GM12892 (cell line): ENCODE measurements around the gene MOB3B.

Source experiments
- POLR2A ChIP-seq: IDR thresholded peaks from 2 replicates; pipeline ENCODE4 v1.6.1; 2011; ENCODE audit warnings: low read depth, low read length, control low read depth
- TAF1 ChIP-seq: IDR thresholded peaks from 2 replicates; pipeline ENCODE4 v1.6.1; 2011; ENCODE audit warnings: low read depth, mild to moderate bottlenecking, control low read depth, low read length, borderline replicate concordance

DNA sequence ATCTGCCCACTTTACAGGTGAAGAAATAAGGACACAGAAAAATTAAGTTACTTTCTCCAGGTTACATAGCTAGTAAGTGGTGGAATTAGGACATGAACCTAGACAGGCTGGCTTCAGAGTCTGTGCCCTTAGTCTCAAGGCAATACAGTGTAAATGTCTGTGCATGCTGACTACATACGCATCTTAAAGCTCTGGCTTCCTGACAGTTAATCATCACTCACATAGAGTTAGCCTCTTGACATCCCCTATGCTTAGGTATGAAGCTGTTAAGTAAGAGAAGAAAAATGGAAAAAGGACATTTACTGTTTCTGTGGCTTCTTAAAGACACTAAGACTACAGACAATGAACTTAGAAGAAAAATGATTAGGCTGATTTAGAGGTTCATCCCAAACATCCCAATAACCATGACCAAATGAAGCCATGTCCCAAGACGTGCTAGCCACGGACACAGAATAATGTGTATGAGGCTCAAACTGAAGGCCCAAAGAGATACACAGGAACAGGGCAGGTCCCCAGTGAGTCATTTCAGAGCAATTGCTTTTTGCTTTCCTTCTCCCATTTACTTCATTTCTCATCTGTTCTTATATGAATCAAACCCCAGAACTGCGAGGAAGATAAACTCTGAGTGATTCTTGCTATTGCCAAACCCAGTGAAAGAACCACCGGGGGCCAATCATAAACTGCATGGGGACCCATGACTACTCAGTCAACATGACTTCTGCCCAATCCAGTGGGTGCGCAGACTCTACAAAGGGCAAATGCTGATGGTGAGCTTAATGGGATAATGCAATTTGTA lies 105.5 kb downstream of the MOB3B start:
- TF ChIP-seq TAF1 (no peak), POLR2A (no peak)
